Immature natural killer cell (primary cell): ENCODE data around the gene PIF1. TPM values are rescaled to one million over a fixed set of nuclear protein-coding genes. Genes with fewer than 3 reads are reported as not detected.
"Not testable (repeated sequence)": the region's sequence is repeated elsewhere in the genome, so short reads cannot be mapped to it uniquely, and the experiment has no call there.

Experiments
- DNase-seq, 3 donors: peaks; one replicate each; pipeline ENCODE4 v3.0.0; 2022; ENCODE audit warnings: mixed read lengths in 1 of 3
- H3K27ac Mint-ChIP-seq, 6 donors: one replicate each; pipeline ENCODE4 v1.8.0; 2020; ENCODE audit warnings: mixed read lengths in 6 of 6, mild to moderate bottlenecking in 5 of 6, inconsistent platforms in 4 of 6, moderate library complexity in 3 of 6
- H3K27me3 Mint-ChIP-seq, 3 donors: one replicate each; pipeline ENCODE4 v1.8.0; 2020 to 2021; ENCODE audit warnings: low read depth in 3 of 3, mild to moderate bottlenecking in 3 of 3, mixed read lengths in 3 of 3, moderate library complexity in 3 of 3, inconsistent platforms in 1 of 3
- H3K36me3 Mint-ChIP-seq, 3 donors: one replicate each; pipeline ENCODE4 v1.8.0; 2020; ENCODE audit warnings: mixed read lengths in 3 of 3, inconsistent platforms in 2 of 3, mild to moderate bottlenecking in 2 of 3
- H3K4me1 Mint-ChIP-seq, 2 donors: one replicate each; pipeline ENCODE4 v1.8.0; 2020; ENCODE audit warnings: inconsistent platforms in 2 of 2, mild to moderate bottlenecking in 2 of 2, mixed read lengths in 2 of 2, moderate library complexity in 1 of 2
- H3K4me3 Mint-ChIP-seq, 5 donors: one replicate each; pipeline ENCODE4 v1.8.0; 2020; ENCODE audit warnings: mild to moderate bottlenecking in 5 of 5, mixed read lengths in 5 of 5, inconsistent platforms in 3 of 5, moderate library complexity in 3 of 5
- H3K9me3 Mint-ChIP-seq, 6 donors: one replicate each; pipeline ENCODE4 v1.8.0; 2020; ENCODE audit warnings: mild to moderate bottlenecking in 6 of 6, mixed read lengths in 6 of 6, inconsistent platforms in 4 of 6, moderate library complexity in 3 of 6
- polyA plus RNA-seq, 3 donors: library from polyadenylated mRNA; unstranded; fragments of 300-500 nt; fragmentation: Illumina TruSeq; gene quantifications; one replicate each; pipeline ENCODE4 v1.2.3, GENCODE V29; 2021

The PIF1 gene
- polyA plus RNA-seq, 3 donors from 2014 or later: 1.1 to 2.5 (median 2.1) TPM

- not testable (repeated sequence) for H3K4me3 Mint-ChIP-seq, H3K27ac Mint-ChIP-seq, H3K9me3 Mint-ChIP-seq, H3K36me3 Mint-ChIP-seq, H3K27me3 Mint-ChIP-seq, H3K4me1 Mint-ChIP-seq, DNase-seq
Observed at GRCh38 chr15:64814283-64814682, 11.2 kb downstream of the PIF1 start.

DNA sequence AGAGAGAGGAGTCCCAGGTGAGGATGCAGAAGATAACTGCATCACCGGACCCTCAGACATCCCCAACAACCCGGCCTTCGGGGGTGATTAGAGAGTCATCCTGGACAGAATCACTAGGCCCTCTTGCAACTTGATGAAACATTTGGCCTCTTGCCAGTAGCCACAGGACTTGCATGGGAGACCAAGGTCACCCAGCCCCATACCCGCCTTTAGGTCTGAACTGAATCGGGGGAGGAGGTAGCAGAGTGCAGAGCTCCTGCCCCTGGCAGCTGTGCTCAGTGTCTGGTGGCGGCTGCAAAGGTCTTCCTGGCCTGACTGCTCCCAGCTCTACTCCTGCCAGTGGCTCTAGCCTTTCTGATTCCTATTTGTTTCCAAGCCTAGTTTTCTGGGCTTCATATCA lies 12.4 kb downstream of the PIF1 start:
- Mint-ChIP-seq H3K4me1 (no peaks in the 10 kb centered on the region), H3K27me3 (peaks cover 0 to 3% (median 1%) of the 10 kb centered on the region in 3 donors), H3K27ac (no peak overlapping the region), H3K4me3 (no peak overlapping the region), H3K9me3 (no peaks in the 10 kb centered on the region), H3K36me3 (peaks cover 0 to 4% (median 0%) of the 10 kb centered on the region in 3 donors)
- DNase-seq: no peak

- Mint-ChIP-seq H3K4me1 (no peaks in the 10 kb centered on the region), H3K4me3 (no peak overlapping the region), H3K27ac (no peak overlapping the region), H3K27me3 (peaks cover 0 to 4% (median 3%) of the 10 kb centered on the region in 3 donors), H3K9me3 (no peaks in the 10 kb centered on the region), H3K36me3 (no peaks in the 10 kb centered on the region)
- DNase-seq: no peak
Observed at GRCh38 chr15:64810497-64811326, 14.7 kb downstream of the PIF1 start.

- H3K4me3 Mint-ChIP-seq: no peak overlapping the region
- H3K4me1 Mint-ChIP-seq: no peaks in the 10 kb centered on the region
- no peaks in the 10 kb centered on the region for H3K36me3 Mint-ChIP-seq
- no peak overlapping the region for H3K27ac Mint-ChIP-seq
- H3K9me3 Mint-ChIP-seq: no peaks in the 10 kb centered on the region
- DNase-seq: peak; percentile 60 to 66 (median 62)
- peaks cover 0 to 4% (median 3%) of the 10 kb centered on the region in 3 donors for H3K27me3 Mint-ChIP-seq
Observed at GRCh38 chr15:64809649-64810496, 15.6 kb downstream of the PIF1 start.

GRCh38 chr15:64808785-64809453 lies 16.5 kb downstream of the PIF1 start:
- DNase-seq: no peak
- no peaks in the 10 kb centered on the region for H3K4me1 Mint-ChIP-seq
- H3K27ac Mint-ChIP-seq: no peak overlapping the region
- H3K4me3 Mint-ChIP-seq: no peak overlapping the region
- no peaks in the 10 kb centered on the region for H3K36me3 Mint-ChIP-seq
- no peaks in the 10 kb centered on the region for H3K9me3 Mint-ChIP-seq
- H3K27me3 Mint-ChIP-seq: peaks cover 0 to 4% (median 3%) of the 10 kb centered on the region in 3 donors

DNA sequence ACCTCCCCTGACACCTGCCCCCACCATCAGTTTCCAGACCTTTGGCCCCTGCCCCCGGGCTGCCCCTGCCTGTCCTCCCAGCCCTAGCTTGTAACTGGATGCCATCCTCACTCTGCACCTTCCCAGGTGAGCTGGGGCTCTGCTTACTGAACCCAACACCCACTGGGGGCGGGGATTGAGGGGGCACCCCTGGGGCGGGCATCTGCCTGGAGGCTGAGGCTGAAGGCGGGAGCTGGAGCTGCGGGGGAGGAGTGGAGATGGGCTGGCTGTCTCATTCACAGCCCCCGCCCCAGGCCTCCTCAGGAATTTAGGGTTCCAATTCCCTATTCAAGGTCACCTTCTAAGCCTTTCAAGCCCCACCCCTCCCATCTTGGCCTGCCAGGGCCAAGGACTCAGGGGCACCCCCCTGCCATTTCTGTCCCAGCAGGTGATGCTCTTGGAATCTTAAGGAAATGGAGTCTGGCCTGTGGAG lies 17.7 kb downstream of the PIF1 start:
- DNase-seq: no peak
- Mint-ChIP-seq H3K4me3 (no peak overlapping the region), H3K27me3 (peaks cover 0 to 4% (median 3%) of the 10 kb centered on the region in 3 donors), H3K4me1 (no peaks in the 10 kb centered on the region), H3K27ac (no peak overlapping the region), H3K9me3 (no peaks in the 10 kb centered on the region), H3K36me3 (no peaks in the 10 kb centered on the region)

DNA sequence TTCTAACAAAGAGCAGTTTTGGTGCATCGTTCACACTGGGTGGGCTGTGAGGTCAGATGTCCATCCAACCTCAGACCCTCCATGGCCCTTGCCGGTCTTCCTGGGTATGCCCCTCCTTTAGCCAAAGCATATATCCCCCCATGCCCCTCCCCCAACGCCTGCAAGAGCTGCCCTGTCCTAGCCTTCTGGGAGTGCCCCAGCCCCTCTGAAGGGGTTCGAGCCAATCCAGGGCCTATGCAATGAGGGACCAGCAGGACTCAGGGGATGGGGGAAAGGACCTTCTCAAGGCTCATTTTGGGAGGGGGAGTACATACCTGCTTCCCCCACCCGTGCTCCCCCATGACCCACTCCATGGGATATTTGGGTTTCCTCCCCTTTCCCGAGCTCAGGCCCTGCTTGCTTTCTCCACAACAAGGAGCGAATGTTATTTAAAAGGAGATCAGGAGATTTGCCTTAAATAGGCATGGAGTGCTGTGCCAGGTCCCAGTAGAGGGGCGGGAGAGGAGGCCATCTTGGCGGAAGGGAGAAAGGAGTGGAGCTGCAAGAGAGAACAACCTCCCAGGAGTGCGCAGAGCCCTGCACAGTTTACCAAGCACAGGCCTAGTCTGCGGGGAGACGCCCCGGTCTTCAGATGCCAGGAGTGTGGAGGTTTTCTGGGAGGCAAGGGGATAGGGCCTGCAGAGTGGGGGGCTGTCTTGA lies 18.2 kb downstream of the PIF1 start:
- DNase-seq: no peak
- H3K36me3 Mint-ChIP-seq: no peaks in the 10 kb centered on the region
- H3K27me3 Mint-ChIP-seq: peaks cover 0 to 4% (median 3%) of the 10 kb centered on the region in 3 donors
- H3K4me1 Mint-ChIP-seq: no peaks in the 10 kb centered on the region
- H3K4me3 Mint-ChIP-seq: no peak overlapping the region
- H3K27ac Mint-ChIP-seq: no peak overlapping the region
- H3K9me3 Mint-ChIP-seq: no peaks in the 10 kb centered on the region

DNA sequence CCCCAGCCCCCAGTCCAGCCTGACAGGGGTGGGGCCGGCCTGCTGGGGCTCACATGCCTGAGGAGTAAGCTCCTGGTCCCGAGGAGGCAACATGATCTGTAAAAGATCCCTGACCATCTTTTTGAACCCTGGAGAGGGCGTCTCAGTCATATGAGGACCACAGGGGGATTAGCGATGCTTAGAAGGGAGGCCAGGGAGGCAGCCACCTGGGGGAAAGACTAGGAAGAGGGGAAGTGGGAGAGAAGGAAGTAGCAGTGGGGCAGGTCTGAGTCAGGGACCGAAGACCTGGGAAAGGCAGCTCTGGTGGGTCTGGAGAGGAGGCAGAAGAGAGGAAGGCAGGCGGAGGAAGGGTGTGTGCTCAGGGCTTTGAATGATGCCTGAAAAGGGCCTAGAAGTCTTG lies 18.9 kb downstream of the PIF1 start:
- no peaks in the 10 kb centered on the region for H3K4me1 Mint-ChIP-seq
- DNase-seq: no peak
- H3K9me3 Mint-ChIP-seq: no peaks in the 10 kb centered on the region
- H3K36me3 Mint-ChIP-seq: no peaks in the 10 kb centered on the region
- peaks cover 0 to 3% (median 2%) of the 10 kb centered on the region in 3 donors for H3K27me3 Mint-ChIP-seq
- no peak overlapping the region for H3K4me3 Mint-ChIP-seq
- peak overlapping the region in 1 of 6 donors; percentile 22 for H3K27ac Mint-ChIP-seq

DNA sequence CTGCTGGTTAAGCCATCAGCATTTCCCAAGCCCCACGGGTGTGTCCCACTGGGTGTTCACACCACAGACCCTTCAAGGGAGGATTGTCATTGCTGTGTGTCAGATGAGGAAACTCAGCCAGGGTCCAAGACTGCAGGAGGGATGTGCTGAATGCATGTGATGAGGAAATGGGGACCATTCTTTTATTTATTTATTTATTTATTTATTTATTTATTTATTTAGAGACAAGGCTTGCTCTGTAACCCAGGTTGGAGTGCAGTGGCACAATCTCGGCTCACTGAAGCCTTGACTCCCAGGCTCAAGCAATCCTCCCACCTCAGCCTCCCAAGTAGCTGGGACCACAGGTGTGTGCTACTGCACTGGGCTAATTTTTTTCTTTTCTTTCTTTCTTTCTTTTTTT lies 20.8 kb downstream of the PIF1 start:
- DNase-seq: no peak
- no peaks in the 10 kb centered on the region for H3K4me1 Mint-ChIP-seq
- no peaks in the 10 kb centered on the region for H3K36me3 Mint-ChIP-seq
- H3K4me3 Mint-ChIP-seq: no peak overlapping the region
- no peaks in the 10 kb centered on the region for H3K9me3 Mint-ChIP-seq
- peaks cover 0 to 3% (median 2%) of the 10 kb centered on the region in 3 donors for H3K27me3 Mint-ChIP-seq
- H3K27ac Mint-ChIP-seq: no peak overlapping the region

GRCh38 chr15:64803526-64803925 lies 21.9 kb downstream of the PIF1 start:
- Mint-ChIP-seq H3K4me3 (no peak overlapping the region), H3K4me1 (no peaks in the 10 kb centered on the region), H3K9me3 (no peaks in the 10 kb centered on the region), H3K36me3 (no peaks in the 10 kb centered on the region), H3K27me3 (peaks cover 0 to 2% (median 1%) of the 10 kb centered on the region in 3 donors), H3K27ac (no peak overlapping the region)
- DNase-seq: no peak

- no peak for DNase-seq
- Mint-ChIP-seq H3K4me3 (no peak overlapping the region), H3K36me3 (no peaks in the 10 kb centered on the region), H3K27me3 (no peaks in the 10 kb centered on the region), H3K27ac (no peak overlapping the region), H3K9me3 (no peaks in the 10 kb centered on the region), H3K4me1 (no peaks in the 10 kb centered on the region)
Observed at GRCh38 chr15:64800476-64800875, 25.0 kb downstream of the PIF1 start.

- H3K27me3 Mint-ChIP-seq, H3K9me3 Mint-ChIP-seq, H3K4me3 Mint-ChIP-seq, H3K36me3 Mint-ChIP-seq, H3K27ac Mint-ChIP-seq, DNase-seq, H3K4me1 Mint-ChIP-seq: not testable (repeated sequence)
Observed at GRCh38 chr15:64798905-64799304, 26.5 kb downstream of the PIF1 start.

DNA sequence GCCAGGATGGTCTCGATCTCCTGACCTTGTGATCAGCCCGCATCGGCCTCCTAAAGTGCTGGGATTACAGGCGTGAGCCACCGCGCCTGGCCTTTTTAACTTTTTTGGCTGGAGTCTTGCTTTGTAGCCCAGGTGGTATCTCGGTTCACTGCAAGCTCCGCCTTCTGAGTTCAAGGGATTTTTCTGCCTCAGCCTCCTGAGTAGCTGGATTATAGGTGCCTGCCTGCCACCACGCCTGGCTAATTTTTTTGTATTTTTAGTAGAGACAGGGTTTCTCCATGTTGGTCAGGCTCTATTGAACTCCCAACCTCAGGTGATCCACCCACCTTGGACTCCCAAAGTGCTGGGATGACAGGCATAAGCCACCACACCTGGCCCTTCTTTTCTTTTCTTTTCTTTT lies 29.5 kb downstream of the PIF1 start:
- H3K27me3 Mint-ChIP-seq, H3K36me3 Mint-ChIP-seq, H3K27ac Mint-ChIP-seq, H3K4me1 Mint-ChIP-seq, H3K4me3 Mint-ChIP-seq, H3K9me3 Mint-ChIP-seq, DNase-seq: not testable (repeated sequence)
